ENCODE results near the gene ETS1.

DNA sequence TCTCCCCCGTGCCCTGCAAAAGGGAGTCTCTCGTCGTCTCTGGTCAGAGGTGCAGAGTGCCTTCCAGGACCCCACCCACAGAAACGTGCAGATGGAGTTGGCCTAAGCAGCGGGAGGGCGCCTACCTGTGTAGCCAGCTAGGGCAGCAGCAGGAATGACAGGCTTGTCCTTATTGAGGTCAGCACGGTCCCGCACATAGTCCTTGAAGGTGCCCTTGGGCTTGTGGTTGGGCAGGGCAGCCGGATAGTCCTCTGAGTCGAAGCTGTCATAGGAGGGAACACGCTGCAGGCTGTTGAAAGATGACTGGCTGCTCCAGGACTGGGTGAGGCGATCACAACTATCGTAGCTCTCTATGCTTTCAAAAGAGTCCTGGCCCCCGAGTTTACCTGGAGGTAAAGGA is 107.3 kb downstream of the ETS1 start:
- no peak for TF ChIP-seq CTCF (IDR thresholded peaks at IDR 0.05)
- no peak for TF ChIP-seq POLR2AphosphoS5 (IDR thresholded peaks at IDR 0.05)
- TF ChIP-seq POLR2A (IDR thresholded peaks at IDR 0.05) = no peak

All from prostate gland (tissue), 2 donors.